GM21737 (cell line): ENCODE data around the gene CLEC1A.

Experiments
- ATAC-seq: cut with Tn5 transposase; IDR thresholded peaks from one replicate; pipeline ENCODE4 v1.9.1; 2021; ENCODE audit warnings: mild to moderate bottlenecking, moderate library complexity; ENCODE audit not compliant: unreplicated experiment

Gene CLEC1A

GRCh38 chr12:10101648-10102220, 2.9 kb upstream of the CLEC1A start:
- no peak for ATAC-seq

GRCh38 chr12:10101042-10101579, 2.3 kb upstream of the CLEC1A start:
- ATAC-seq = no peak

GRCh38 chr12:10097521-10097920, 1.3 kb downstream of the CLEC1A start:
- no peak for ATAC-seq

- ATAC-seq = no peak
Measured at GRCh38 chr12:10095971-10096370, 2.8 kb downstream of the CLEC1A start.

- no peak for ATAC-seq
Measured at GRCh38 chr12:10094646-10095395, 4.0 kb downstream of the CLEC1A start.

- no peak for ATAC-seq
Measured at GRCh38 chr12:10088955-10089900, 9.6 kb downstream of the CLEC1A start.

GRCh38 chr12:10088031-10088430, 10.8 kb downstream of the CLEC1A start:
- ATAC-seq = no peak

- no peak for ATAC-seq
Measured at GRCh38 chr12:10086387-10086786, 12.4 kb downstream of the CLEC1A start.

GRCh38 chr12:10084733-10085132, 14.1 kb downstream of the CLEC1A start:
- no peak for ATAC-seq

GRCh38 chr12:10082117-10082874, 16.5 kb downstream of the CLEC1A start:
- ATAC-seq = no peak

- ATAC-seq = no peak
Measured at GRCh38 chr12:10075451-10075850, 23.3 kb downstream of the CLEC1A start.

GRCh38 chr12:10073261-10073660, 25.5 kb downstream of the CLEC1A start:
- no peak for ATAC-seq

GRCh38 chr12:10072131-10072530, 26.7 kb downstream of the CLEC1A start:
- ATAC-seq = no peak

GRCh38 chr12:10070380-10070779, 28.4 kb downstream of the CLEC1A start:
- no peak for ATAC-seq

GRCh38 chr12:10069976-10070375, 28.8 kb downstream of the CLEC1A start:
- ATAC-seq = no peak

GRCh38 chr12:10069099-10069498, 29.7 kb downstream of the CLEC1A start:
- no peak for ATAC-seq

GRCh38 chr12:10068644-10069043, 30.1 kb downstream of the CLEC1A start:
- ATAC-seq = no peak

- ATAC-seq = no peak
Measured at GRCh38 chr12:10067942-10068341, 30.8 kb downstream of the CLEC1A start.

GRCh38 chr12:10067264-10067663, 31.5 kb downstream of the CLEC1A start:
- ATAC-seq = no peak

GRCh38 chr12:10065241-10065640, 33.5 kb downstream of the CLEC1A start:
- no peak for ATAC-seq

- no peak for ATAC-seq
Measured at GRCh38 chr12:10058387-10058786, 40.4 kb downstream of the CLEC1A start.
